Transverse colon (tissue), 4 donors: ENCODE data around the gene COL4A5. TPM values are rescaled to one million over a fixed set of nuclear protein-coding genes. Genes with fewer than 3 reads are reported as not detected.

Source experiments
- DNase-seq: peaks from one replicate; pipeline ENCODE4 v3.0.0-alpha.2; 2019
- H3K27ac ChIP-seq, 4 donors: fragments of 200-600 bp; sonication (generic); 2 replicates each; pipeline ENCODE4 v1.5.1; 2016 to 2018; ENCODE audit warnings: inconsistent platforms in 4 of 4
- H3K27me3 ChIP-seq: fragments of 200-600 bp; sonication (generic); 2 replicates; pipeline ENCODE4 v1.5.1; 2017; ENCODE audit warnings: inconsistent platforms
- H3K36me3 ChIP-seq, 4 donors: fragments of 200-600 bp; sonication (generic); 2 replicates each; pipeline ENCODE4 v1.5.1; 2017 to 2019; ENCODE audit warnings: inconsistent platforms in 4 of 4
- H3K4me1 ChIP-seq, 4 donors: fragments of 200-600 bp; sonication (generic); 2 replicates each; pipeline ENCODE4 v1.5.1; 2017 to 2020; ENCODE audit warnings: inconsistent platforms in 4 of 4
- H3K4me3 ChIP-seq, 4 donors: fragments of 200-600 bp; sonication (generic); 1 replicate in 1 of 4; 2 replicates in 3 of 4; pipeline versions ENCODE4 v1.5.1 to v1.6.1; 2017 to 2019; ENCODE audit warnings: inconsistent platforms in 4 of 4
- H3K9me3 ChIP-seq, 2 donors: fragments of 200-600 bp; sonication (generic); 2 replicates each; pipeline ENCODE4 v1.5.1; 2017 to 2019; ENCODE audit warnings: inconsistent platforms in 2 of 2
- CTCF ChIP-seq, 5 experiments: fragments of 200-600 bp in 3 of 5; fragments of 450-650 bp in 2 of 5; sonication (generic) in 3 of 5; IDR thresholded peaks; 1 replicate in 2 of 5; 2 replicates in 3 of 5; pipeline ENCODE4 v1.5.1; 2016 to 2017; ENCODE audit warnings: antibody characterized with exemption in 5 of 5, inconsistent platforms in 3 of 5, mild to moderate bottlenecking in 2 of 5, moderate library complexity in 1 of 5
- EP300 ChIP-seq: sonication (generic); formaldehyde crosslinking; IDR thresholded peaks from one replicate; pipeline ENCODE4 v1.6.1; 2017; ENCODE audit warnings: antibody characterized with exemption, low read depth
- POLR2A ChIP-seq: fragments of 450-650 bp; IDR thresholded peaks from one replicate; pipeline ENCODE4 v1.6.1; 2016; ENCODE audit warnings: antibody characterized with exemption, mild to moderate bottlenecking, moderate library complexity
- POLR2AphosphoS5 ChIP-seq, 3 donors: sonication (generic); formaldehyde crosslinking; IDR thresholded peaks; one replicate each; pipeline ENCODE4 v1.6.1; 2016; ENCODE audit warnings: antibody characterized with exemption in 3 of 3
- WGBS, 2 donors: methylation state at CpG; one replicate each; pipeline ENCODE4 v1.1.5; 2018; ENCODE audit warnings: low coverage in 1 of 2; 5-methylcytosine and 5-hydroxymethylcytosine counted together
- in situ Hi-C, 4 donors: fragments of 200-750 bp; cut with MboI; loops; one replicate each; pipeline versions ENCODE4 v1.15.0 to v1.15.1; 2017; ENCODE audit warnings: low sequenced_read_pairs in 3 of 4, low pct_ligation_motif_present in 1 of 4, low pct_unique_long_range_greater_than_20kb in 1 of 4
- intact Hi-C: fragments of 100-400 bp; cut with DNase I; formaldehyde crosslinking; loops from one replicate; pipeline ENCODE4 v1.15.1; 2023; ENCODE audit warnings: low total_unique reads
- total RNA-seq, 4 donors: library from RNA; depleted of rRNA; stranded (reverse); fragments of >200 nt; gene quantifications; one replicate each; pipeline ENCODE4 v1.1.0, GENCODE V29; 2016

Gene COL4A5
- total RNA-seq, 4 donors from 2014 or later: 0.75 to 8.1 (median 2.8) TPM

GRCh38 chrX:108732630-108733321 lies 293.1 kb downstream of the COL4A5 start:
- Histone ChIP-seq H3K27me3 (peaks cover 63% of the 10 kb centered on the region), H3K4me3 (no peak overlapping the region), H3K36me3 (no peaks in the 10 kb centered on the region), H3K4me1 (peaks cover 0 to 9% (median 6%) of the 10 kb centered on the region in 4 donors), H3K9me3 (no peaks in the 10 kb centered on the region), H3K27ac (no peak overlapping the region)
- 65% methylated on average over 35 of the region's 39 CpGs; no CpG with 5 or more reads in 1 of the 2 donors for WGBS, 2 donors
- in situ Hi-C loops (no loop called here), intact Hi-C loops (no loop called here)
- DNase-seq: no peak
- TF ChIP-seq EP300 (no peak), POLR2AphosphoS5 (IDR thresholded peaks at IDR 0.05) (no peak), CTCF (IDR thresholded peaks at IDR 0.05) (no peak), POLR2A (no peak)

DNA sequence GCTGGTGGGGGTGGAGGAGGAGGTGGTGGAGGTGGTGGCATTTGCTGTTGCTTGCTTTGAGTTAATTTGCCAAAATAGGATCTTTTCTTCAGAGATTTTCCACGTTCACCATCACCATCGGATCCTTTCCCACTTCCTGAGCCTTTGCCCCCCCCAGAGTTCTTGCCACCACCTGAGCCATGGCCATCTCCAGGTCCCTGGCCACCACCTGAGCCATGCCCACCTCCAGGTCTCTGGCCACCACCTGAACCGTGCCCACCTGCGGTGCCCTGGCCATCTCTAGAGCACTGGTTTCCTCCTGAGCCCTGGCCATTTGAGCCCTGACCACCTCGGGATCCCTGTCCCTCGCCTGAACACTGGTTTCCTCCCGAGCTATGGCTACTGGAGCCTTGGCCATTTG lies 294.8 kb downstream of the COL4A5 start:
- peaks cover 0 to 9% (median 6%) of the 10 kb centered on the region in 4 donors for H3K4me1 ChIP-seq
- no peak overlapping the region for H3K4me3 ChIP-seq
- no peak for DNase-seq
- H3K27me3 ChIP-seq: peaks cover 72% of the 10 kb centered on the region
- H3K27ac ChIP-seq: no peak overlapping the region
- TF ChIP-seq POLR2A: no peak
- TF ChIP-seq EP300: no peak
- no peak for TF ChIP-seq CTCF (IDR thresholded peaks at IDR 0.05)
- TF ChIP-seq POLR2AphosphoS5 (IDR thresholded peaks at IDR 0.05): no peak
- in situ Hi-C loops: no loop called here
- no peaks in the 10 kb centered on the region for H3K9me3 ChIP-seq
- 58% methylated on average over 7 of the region's 7 CpGs; no CpG with 5 or more reads in 1 of the 2 donors for WGBS, 2 donors
- intact Hi-C loops: no loop called here
- H3K36me3 ChIP-seq: no peaks in the 10 kb centered on the region

- DNase-seq: no peak
- TF ChIP-seq EP300: no peak
- TF ChIP-seq POLR2A: no peak
- TF ChIP-seq CTCF (IDR thresholded peaks at IDR 0.05): no peak
- no peak for TF ChIP-seq POLR2AphosphoS5 (IDR thresholded peaks at IDR 0.05)
- peak overlapping the region in 2 of 4 donors; percentile 21 to 44 for H3K4me3 ChIP-seq
- H3K36me3 ChIP-seq: no peaks in the 10 kb centered on the region
- peaks cover 0 to 9% (median 6%) of the 10 kb centered on the region in 4 donors for H3K4me1 ChIP-seq
- intact Hi-C loops: no loop called here
- in situ Hi-C loops: no loop called here
- peaks cover 72% of the 10 kb centered on the region for H3K27me3 ChIP-seq
- H3K27ac ChIP-seq: no peak overlapping the region
- H3K9me3 ChIP-seq: no peaks in the 10 kb centered on the region
- WGBS, 2 donors: 47% methylated on average over 32 of the region's 36 CpGs; no CpG with 5 or more reads in 1 of the 2 donors
These were observed 295.5 kb downstream of the COL4A5 start for GRCh38 chrX:108735091-108735678.

DNA sequence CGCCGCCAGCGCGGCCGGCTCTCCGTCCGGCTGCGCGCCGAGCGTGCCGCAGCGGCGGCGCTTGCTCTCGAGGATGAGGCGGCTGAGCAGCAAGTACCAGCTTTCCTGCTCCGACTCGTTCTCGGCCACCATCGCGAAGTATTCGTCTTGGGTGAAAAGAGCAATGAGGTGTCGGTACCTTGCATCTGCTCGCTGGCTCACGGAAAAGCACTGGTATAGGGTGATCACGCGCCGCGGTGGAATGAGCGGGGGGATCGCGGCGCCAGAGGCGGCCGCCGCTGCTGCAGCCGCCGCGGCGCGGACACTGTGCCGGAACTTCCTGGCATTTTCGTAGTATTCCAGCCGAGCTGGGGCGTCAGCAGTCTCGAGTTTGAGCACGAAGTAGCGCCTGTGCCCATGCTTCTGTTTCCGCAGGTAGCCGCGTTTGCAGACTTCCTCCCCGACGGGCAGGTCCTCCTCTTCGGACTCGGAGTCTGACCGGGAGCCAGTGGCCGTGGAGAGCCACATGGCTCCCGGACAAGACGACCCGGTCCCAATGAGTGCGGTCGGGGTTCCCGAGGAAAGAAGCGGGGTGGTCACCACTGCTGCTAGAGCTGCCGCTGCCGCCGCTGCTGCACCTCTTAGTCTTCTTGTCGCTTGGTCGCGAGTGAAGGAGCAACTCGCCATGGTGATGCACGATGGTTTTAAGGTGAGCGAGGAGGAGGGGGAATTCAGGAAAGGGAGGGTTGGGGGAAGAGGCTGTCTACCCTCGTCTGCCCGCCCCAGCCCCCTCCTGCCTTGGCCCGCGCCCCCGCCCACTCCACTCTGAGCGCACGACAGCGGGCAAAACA lies 296.3 kb downstream of the COL4A5 start:
- Histone ChIP-seq H3K36me3 (no peaks in the 10 kb centered on the region), H3K4me3 (peak overlapping the region in 3 of 4 donors; percentile 21 to 44 (median 22)), H3K27me3 (peaks cover 72% of the 10 kb centered on the region), H3K9me3 (no peaks in the 10 kb centered on the region), H3K27ac (no peak overlapping the region), H3K4me1 (peaks cover 0 to 9% (median 6%) of the 10 kb centered on the region in 4 donors)
- no peak for TF ChIP-seq EP300
- TF ChIP-seq POLR2A: no peak
- no peak for TF ChIP-seq POLR2AphosphoS5 (IDR thresholded peaks at IDR 0.05)
- no peak for TF ChIP-seq CTCF (IDR thresholded peaks at IDR 0.05)
- in situ Hi-C loops (no loop called here), intact Hi-C loops (no loop called here)
- no peak for DNase-seq
- WGBS, 2 donors: 50% methylated on average over 70 of the region's 82 CpGs; no CpG with 5 or more reads in 1 of the 2 donors
